Effector memory CD4-positive, alpha-beta T cell (primary cell): ENCODE data around the gene TMEM132A.

Experiments
- DNase-seq, 3 donors: peaks; one replicate each; pipeline ENCODE4 v3.0.0-alpha.2; 2020
- H3K27ac ChIP-seq: 2 replicates; pipeline ENCODE4 v1.7.0; 2013; ENCODE audit warnings: mild to moderate bottlenecking, low read length, moderate library complexity; ENCODE audit not compliant: insufficient read depth, poor library complexity, severe bottlenecking
- H3K27me3 ChIP-seq: replicated peaks from 2 replicates; pipeline ENCODE4 v1.7.0; 2013; ENCODE audit warnings: mild to moderate bottlenecking, low read length; ENCODE audit not compliant: insufficient read depth, control insufficient read depth, poor library complexity, severe bottlenecking
- H3K36me3 ChIP-seq: 2 replicates; pipeline ENCODE4 v1.7.0; 2013; ENCODE audit warnings: mild to moderate bottlenecking, low read length, moderate library complexity; ENCODE audit not compliant: control insufficient read depth, insufficient read depth
- H3K4me1 ChIP-seq: 2 replicates; pipeline ENCODE4 v1.7.0; 2013; ENCODE audit warnings: low read length, mild to moderate bottlenecking; ENCODE audit not compliant: control insufficient read depth, insufficient read depth, poor library complexity, severe bottlenecking
- H3K4me3 ChIP-seq: 2 replicates; pipeline ENCODE4 v1.7.0; 2013; ENCODE audit warnings: low read length, low read depth, mild to moderate bottlenecking; ENCODE audit not compliant: insufficient read depth, poor library complexity, severe bottlenecking
- H3K9me3 ChIP-seq: 2 replicates; pipeline ENCODE4 v1.7.0; 2013; ENCODE audit warnings: mild to moderate bottlenecking, low read length, moderate library complexity; ENCODE audit not compliant: control insufficient read depth
- total RNA-seq, 3 donors: gene quantifications; one replicate each; lab custom pipeline; 2026; lab: John Stamatoyannopoulos, UW

TMEM132A gene
- 0 to 0.17 (median 0) reads per million in 3 donors for total RNA-seq

DNA sequence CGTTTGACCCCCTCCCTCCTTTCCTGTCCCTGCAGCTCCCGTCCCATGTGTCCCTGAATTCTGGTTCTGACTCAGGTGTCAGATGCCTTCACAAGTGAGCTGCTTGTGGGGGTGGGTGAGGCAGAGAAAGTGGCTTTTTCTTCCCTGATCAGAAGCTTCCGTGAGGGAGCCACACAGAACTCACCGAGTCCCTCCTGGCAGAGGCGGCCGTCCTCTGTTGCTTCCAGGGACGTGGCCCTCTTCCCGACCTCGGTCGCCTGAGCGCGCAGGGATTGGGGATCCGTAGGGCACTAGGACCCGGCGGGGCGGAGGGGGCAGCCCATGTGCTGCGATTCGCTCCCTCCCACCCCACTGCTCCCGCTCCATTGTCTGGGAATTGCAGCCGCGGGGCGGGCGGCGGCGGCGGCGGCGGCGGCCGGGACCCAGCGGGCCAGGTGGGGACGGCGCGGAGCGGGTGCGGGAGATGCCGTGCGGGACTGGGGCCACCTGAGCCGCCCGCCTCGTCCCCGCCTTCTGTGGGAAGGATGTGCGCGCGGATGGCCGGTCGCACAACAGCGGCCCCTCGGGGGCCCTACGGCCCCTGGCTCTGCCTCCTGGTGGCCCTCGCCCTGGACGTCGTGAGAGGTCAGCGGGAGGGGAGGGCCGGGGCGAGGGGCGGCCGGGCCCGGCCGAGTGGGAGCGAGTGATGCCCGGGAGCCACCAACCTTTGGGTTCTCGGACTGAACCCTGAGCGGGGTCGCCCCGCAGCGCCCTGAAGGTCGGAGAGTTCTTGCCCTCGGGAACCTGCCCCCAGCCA, at the start of gene TMEM132A:
Gene TMEM132A (plus strand): TSS at position 351 of the 796 bp plus-strand sequence. CDS start 174 bp downstream, at position 525.
- H3K4me1 ChIP-seq = peaks cover 15% of the 10 kb centered on the region
- no peak for DNase-seq
- no peak within 1 kb of the TSS for H3K27ac ChIP-seq
- H3K36me3 ChIP-seq = peaks cover 38% of the 10 kb centered on the region
- H3K4me3 ChIP-seq = peak within 1 kb of the TSS; percentile 51
- peaks cover 20% of the 10 kb centered on the region for H3K27me3 ChIP-seq
- no peaks in the 10 kb centered on the region for H3K9me3 ChIP-seq

GRCh38 chr11:60875366-60876167, 48.7 kb upstream of the TMEM132A start:
- no peaks in the 10 kb centered on the region for H3K9me3 ChIP-seq
- no peak for DNase-seq
- H3K27me3 ChIP-seq = no peaks in the 10 kb centered on the region
- H3K27ac ChIP-seq = no peak overlapping the region
- peaks cover 16% of the 10 kb centered on the region for H3K36me3 ChIP-seq
- H3K4me1 ChIP-seq = no peaks in the 10 kb centered on the region
- H3K4me3 ChIP-seq = no peak overlapping the region

DNA sequence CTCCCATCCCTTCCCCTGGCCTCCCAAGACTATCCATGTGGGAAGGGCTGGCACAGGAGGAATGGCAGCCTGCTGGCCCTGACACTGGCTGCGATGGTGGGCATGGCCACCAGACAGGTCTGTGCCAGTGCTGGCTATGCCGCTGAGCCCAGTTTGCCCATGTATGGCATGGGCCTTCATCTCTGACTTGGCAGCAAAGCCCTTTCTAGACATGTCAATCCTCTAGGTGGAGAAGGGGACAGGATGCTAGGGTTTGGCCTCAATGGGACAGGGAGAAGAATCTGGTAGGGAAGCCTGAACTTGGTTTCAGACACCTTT, 48.1 kb upstream of the TMEM132A start:
- Histone ChIP-seq H3K27me3 (no peaks in the 10 kb centered on the region), H3K27ac (no peak overlapping the region), H3K36me3 (peaks cover 16% of the 10 kb centered on the region), H3K9me3 (no peaks in the 10 kb centered on the region), H3K4me3 (no peak overlapping the region), H3K4me1 (no peaks in the 10 kb centered on the region)
- no peak for DNase-seq

- Histone ChIP-seq H3K27me3 (no peaks in the 10 kb centered on the region), H3K36me3 (peaks cover 16% of the 10 kb centered on the region), H3K27ac (no peak overlapping the region), H3K4me1 (no peaks in the 10 kb centered on the region), H3K9me3 (no peaks in the 10 kb centered on the region), H3K4me3 (no peak overlapping the region)
- no peak for DNase-seq
Observed at GRCh38 chr11:60878245-60879101, 45.8 kb upstream of the TMEM132A start.

DNA sequence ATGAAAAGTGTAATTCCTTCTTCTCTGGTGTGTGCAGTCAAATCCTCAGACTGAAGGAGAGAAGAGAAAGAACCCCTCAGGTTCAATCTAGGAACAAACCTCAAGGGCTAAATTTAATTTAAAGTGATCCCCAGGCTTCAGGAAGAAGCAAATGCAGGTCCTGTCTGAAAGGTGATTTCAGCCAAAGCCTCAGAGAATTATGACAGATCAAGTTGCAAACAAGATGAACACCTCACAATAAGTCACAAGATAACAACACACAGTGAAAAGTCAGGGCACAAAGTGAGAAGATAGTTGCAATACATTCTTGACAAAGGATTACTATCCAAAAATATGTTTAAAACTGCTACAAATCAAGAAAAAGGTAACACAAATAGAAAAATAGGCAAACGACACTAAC, 45.2 kb upstream of the TMEM132A start:
- no peak for DNase-seq
- H3K27me3 ChIP-seq = no peaks in the 10 kb centered on the region
- peaks cover 16% of the 10 kb centered on the region for H3K36me3 ChIP-seq
- H3K9me3 ChIP-seq = no peaks in the 10 kb centered on the region
- no peak overlapping the region for H3K27ac ChIP-seq
- no peak overlapping the region for H3K4me3 ChIP-seq
- H3K4me1 ChIP-seq = no peaks in the 10 kb centered on the region

- no peak overlapping the region for H3K4me3 ChIP-seq
- H3K27me3 ChIP-seq = no peaks in the 10 kb centered on the region
Observed at GRCh38 chr11:60879971-60880588, 44.2 kb upstream of the TMEM132A start.

DNA sequence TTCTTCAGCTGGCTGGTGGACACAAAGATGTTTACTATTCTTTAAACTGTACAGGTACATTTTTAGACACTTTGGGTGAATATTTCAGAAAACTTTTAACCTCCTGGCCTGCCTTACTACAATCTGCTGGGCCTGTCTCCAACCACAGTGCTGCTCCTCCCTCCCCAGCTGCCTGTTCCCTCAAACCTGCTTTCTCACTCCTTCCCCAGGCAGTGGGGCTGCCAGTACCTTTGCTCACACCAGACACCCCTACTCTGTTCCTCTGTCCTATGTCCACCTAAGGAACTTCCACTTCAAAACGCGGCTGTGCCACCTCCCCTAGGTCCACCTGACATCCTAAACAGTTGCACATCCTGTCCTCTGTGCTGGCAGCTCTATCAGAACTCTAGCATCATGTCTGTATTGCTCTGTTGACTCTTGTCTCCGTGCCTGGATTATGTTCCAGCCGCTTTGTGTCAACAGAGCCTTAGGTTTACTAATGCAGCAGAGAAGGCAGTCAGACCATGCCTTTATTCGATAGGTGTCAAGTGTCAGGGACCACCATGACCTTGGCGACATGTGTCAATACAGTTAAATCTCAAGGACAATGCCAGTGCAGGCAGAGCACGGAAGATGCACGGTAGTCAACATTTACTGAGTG, 43.5 kb upstream of the TMEM132A start:
- H3K4me1 ChIP-seq = no peaks in the 10 kb centered on the region
- no peak overlapping the region for H3K27ac ChIP-seq

More at GRCh38 chr11:60879971-60880588, 44.2 kb upstream of the TMEM132A start:
- Histone ChIP-seq H3K4me1 (no peaks in the 10 kb centered on the region), H3K9me3 (no peaks in the 10 kb centered on the region), H3K36me3 (peaks cover 16% of the 10 kb centered on the region), H3K27ac (no peak overlapping the region)
- no peak for DNase-seq

GRCh38 chr11:60887556-60887955, 36.7 kb upstream of the TMEM132A start:
- DNase-seq = no peak
- Histone ChIP-seq H3K36me3 (peaks cover 21% of the 10 kb centered on the region), H3K9me3 (no peaks in the 10 kb centered on the region), H3K4me3 (no peak overlapping the region), H3K27me3 (no peaks in the 10 kb centered on the region), H3K4me1 (no peaks in the 10 kb centered on the region), H3K27ac (no peak overlapping the region)

More for the DNA sequence above, 43.5 kb upstream of the TMEM132A start:
- H3K36me3 ChIP-seq = peaks cover 16% of the 10 kb centered on the region
- H3K9me3 ChIP-seq = no peaks in the 10 kb centered on the region
- no peaks in the 10 kb centered on the region for H3K27me3 ChIP-seq
- no peak overlapping the region for H3K4me3 ChIP-seq
- no peak for DNase-seq

GRCh38 chr11:60889869-60890311, 34.4 kb upstream of the TMEM132A start:
- Histone ChIP-seq H3K27ac (no peak overlapping the region), H3K4me3 (no peak overlapping the region), H3K9me3 (no peaks in the 10 kb centered on the region), H3K36me3 (peaks cover 39% of the 10 kb centered on the region), H3K4me1 (no peaks in the 10 kb centered on the region), H3K27me3 (no peaks in the 10 kb centered on the region)
- DNase-seq = no peak
